ENCODE measurements around the gene UHRF2.

DNA sequence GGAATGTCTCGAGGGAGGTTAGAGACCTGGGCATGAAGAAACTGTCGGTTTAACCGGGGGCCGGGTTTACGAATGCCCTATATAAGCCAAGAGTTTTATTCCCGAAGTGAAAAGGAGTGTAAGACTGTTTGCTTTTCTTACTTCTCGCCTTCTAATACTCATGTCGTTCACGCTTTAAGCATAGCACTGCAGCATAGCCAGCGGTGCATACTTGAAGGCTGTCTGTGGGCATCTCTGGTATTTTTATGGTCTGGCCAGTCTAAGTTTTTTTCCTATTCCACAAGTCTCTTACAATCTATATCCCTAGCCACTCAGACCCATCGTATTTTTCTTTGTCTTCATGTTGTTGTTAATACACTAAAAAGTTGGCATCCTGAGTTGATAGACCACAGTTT, 1.2 kb downstream of the UHRF2 start:
- TF ChIP-seq MXI1 (IDR thresholded peaks at IDR 0.05; ENCODE audit: borderline replicate concordance, low read depth, low read length) (no peak), RCOR1 (IDR thresholded peaks at IDR 0.05; ENCODE audit: insufficient replicate concordance, low read length) (no peak), POLR2A (IDR thresholded peaks at IDR 0.05; ENCODE audit: low read depth, low read length) (no peak), SMC3 (IDR thresholded peaks at IDR 0.05; ENCODE audit: low read depth, low read length) (no peak), CEBPB (IDR thresholded peaks at IDR 0.05; ENCODE audit: low read depth, low read length) (no peak), BHLHE40 (IDR thresholded peaks at IDR 0.05; ENCODE audit: low read depth, low read length) (no peak), RAD21 (IDR thresholded peaks at IDR 0.05; ENCODE audit: low read length) (no peak), FOS (IDR thresholded peaks at IDR 0.05; ENCODE audit: low read depth, low read length) (no peak), NFE2L2 (IDR thresholded peaks at IDR 0.05; ENCODE audit: low read depth, low read length) (no peak)
- TF ChIP-seq, protein P1, sequence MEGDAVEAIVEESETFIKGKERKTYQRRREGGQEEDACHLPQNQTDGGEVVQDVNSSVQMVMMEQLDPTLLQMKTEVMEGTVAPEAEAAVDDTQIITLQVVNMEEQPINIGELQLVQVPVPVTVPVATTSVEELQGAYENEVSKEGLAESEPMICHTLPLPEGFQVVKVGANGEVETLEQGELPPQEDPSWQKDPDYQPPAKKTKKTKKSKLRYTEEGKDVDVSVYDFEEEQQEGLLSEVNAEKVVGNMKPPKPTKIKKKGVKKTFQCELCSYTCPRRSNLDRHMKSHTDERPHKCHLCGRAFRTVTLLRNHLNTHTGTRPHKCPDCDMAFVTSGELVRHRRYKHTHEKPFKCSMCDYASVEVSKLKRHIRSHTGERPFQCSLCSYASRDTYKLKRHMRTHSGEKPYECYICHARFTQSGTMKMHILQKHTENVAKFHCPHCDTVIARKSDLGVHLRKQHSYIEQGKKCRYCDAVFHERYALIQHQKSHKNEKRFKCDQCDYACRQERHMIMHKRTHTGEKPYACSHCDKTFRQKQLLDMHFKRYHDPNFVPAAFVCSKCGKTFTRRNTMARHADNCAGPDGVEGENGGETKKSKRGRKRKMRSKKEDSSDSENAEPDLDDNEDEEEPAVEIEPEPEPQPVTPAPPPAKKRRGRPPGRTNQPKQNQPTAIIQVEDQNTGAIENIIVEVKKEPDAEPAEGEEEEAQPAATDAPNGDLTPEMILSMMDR (conservative IDR thresholded peaks at IDR 0.05; ENCODE audit: low read depth, low read length): no peak
- TF ChIP-seq, protein P2, sequence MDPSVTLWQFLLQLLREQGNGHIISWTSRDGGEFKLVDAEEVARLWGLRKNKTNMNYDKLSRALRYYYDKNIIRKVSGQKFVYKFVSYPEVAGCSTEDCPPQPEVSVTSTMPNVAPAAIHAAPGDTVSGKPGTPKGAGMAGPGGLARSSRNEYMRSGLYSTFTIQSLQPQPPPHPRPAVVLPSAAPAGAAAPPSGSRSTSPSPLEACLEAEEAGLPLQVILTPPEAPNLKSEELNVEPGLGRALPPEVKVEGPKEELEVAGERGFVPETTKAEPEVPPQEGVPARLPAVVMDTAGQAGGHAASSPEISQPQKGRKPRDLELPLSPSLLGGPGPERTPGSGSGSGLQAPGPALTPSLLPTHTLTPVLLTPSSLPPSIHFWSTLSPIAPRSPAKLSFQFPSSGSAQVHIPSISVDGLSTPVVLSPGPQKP (IDR thresholded peaks at IDR 0.05; ENCODE audit: borderline replicate concordance, low read depth, low read length): no peak
